Tibial nerve (tissue), 3 donors: ENCODE measurements around the gene TNKS2.

Source experiments
- CTCF ChIP-seq, 5 experiments: fragments of 200-600 bp in 3 of 5; fragments of 450-650 bp in 2 of 5; sonication (generic) in 3 of 5; IDR thresholded peaks; one replicate each; pipeline ENCODE4 v1.5.1; 2016 to 2019; ENCODE audit warnings: antibody characterized with exemption in 5 of 5, mild to moderate bottlenecking in 3 of 5, moderate library complexity in 2 of 5
- POLR2A ChIP-seq, 2 donors: fragments of 450-650 bp; IDR thresholded peaks; one replicate each; pipeline ENCODE4 v1.6.1; 2017; ENCODE audit warnings: antibody characterized with exemption in 2 of 2, mild to moderate bottlenecking in 2 of 2, moderate library complexity in 2 of 2

- TF ChIP-seq CTCF (IDR thresholded peaks at IDR 0.05) (no peak), POLR2A (IDR thresholded peaks at IDR 0.05) (no peak)
These were observed 1.4 kb downstream of the TNKS2 start for GRCh38 chr10:91799612-91799975.
